ENCODE data around the gene FMO1. TPM values are rescaled to one million over a fixed set of nuclear protein-coding genes. Genes with fewer than 3 reads are reported as not detected.
"Not testable (repeated sequence)": the region's sequence is repeated elsewhere in the genome, so short reads cannot be mapped to it uniquely, and the experiment has no call there.

FMO1 gene
- total RNA-seq = 0.59 TPM
- long read RNA-seq = 0 reads

GRCh38 chr1:171248302-171248701 lies at the start of gene FMO1:
Gene FMO1 (plus strand): TSS chr1:171248494. CDS start chr1:171258088, 9,594 bp downstream.
- intact Hi-C loops (cut with micrococcal nuclease) = loop anchor here (5.0 kb wide), 1 partner anchor 64 kb away; the partner anchor contains the start of gene FMO4
- DNase-seq (no peak), ATAC-seq (no peak)

DNA sequence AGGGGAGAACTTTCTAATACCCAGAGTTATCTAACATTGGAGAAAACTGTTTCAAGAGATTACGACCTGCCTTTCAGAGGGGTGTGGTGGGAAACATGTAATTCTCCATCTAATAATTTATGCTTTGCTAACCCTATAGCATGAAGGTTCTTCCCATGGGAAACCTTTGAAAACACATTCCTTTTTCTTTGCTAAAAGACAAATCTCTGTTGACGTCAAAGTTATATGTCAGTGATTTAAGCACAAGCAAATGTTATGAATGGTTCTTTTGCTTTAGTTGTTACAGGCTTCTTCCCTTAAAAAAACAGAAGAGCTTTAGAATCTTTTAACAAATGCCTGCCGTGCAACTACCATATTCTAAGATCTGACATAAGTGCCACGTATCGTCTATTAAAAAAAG lies 44.0 kb upstream of the FMO1 start:
- no peak for ATAC-seq
- intact Hi-C loops (cut with micrococcal nuclease) = no loop called here
- DNase-seq = no peak

GRCh38 chr1:171206204-171206977 lies 41.9 kb upstream of the FMO1 start:
- ATAC-seq (no peak), DNase-seq (no peak)
- intact Hi-C loops (cut with micrococcal nuclease) = no loop called here

DNA sequence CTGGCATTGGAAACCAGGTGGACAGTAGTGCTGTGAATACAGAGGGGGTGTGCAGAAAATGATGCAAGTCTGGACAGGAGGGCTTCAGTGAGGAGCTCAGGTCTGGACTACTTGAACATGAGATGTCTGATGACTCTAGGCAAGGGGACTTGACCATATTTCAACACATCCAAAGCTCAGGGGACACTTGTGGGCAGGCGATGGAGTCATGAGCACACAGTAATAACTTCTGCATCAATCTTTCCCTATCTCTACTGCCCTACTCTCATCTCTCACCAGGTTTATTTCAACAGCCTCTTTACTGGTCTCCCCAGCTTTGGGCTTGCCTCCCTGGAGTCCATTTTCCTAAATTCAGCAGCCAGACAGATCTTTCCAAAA lies 41.3 kb upstream of the FMO1 start:
- no peak for DNase-seq
- intact Hi-C loops (cut with micrococcal nuclease) = no loop called here

GRCh38 chr1:171207377-171207776 lies 40.9 kb upstream of the FMO1 start:
- peak; percentile 5 for ATAC-seq
- DNase-seq = no peak
- intact Hi-C loops (cut with micrococcal nuclease) = no loop called here

More for the DNA sequence above, 41.3 kb upstream of the FMO1 start:
- peak; percentile 54 for ATAC-seq

- intact Hi-C loops (cut with micrococcal nuclease) = no loop called here
- no peak for DNase-seq
- ATAC-seq = peak; percentile 78
These were observed 37.9 kb upstream of the FMO1 start for GRCh38 chr1:171210355-171210754.

- intact Hi-C loops (cut with micrococcal nuclease) = no loop called here
- no peak for DNase-seq
- peak; percentile 27 for ATAC-seq
These were observed 35.5 kb upstream of the FMO1 start for GRCh38 chr1:171212607-171213351.

- DNase-seq (no peak), ATAC-seq (peak; percentile 12)
- intact Hi-C loops (cut with micrococcal nuclease) = no loop called here
These were observed 34.5 kb upstream of the FMO1 start for GRCh38 chr1:171213559-171214454.

GRCh38 chr1:171217658-171218443 lies 30.4 kb upstream of the FMO1 start:
- DNase-seq = peak; percentile 38
- intact Hi-C loops (cut with micrococcal nuclease) = no loop called here
- ATAC-seq = peak; percentile 32

DNA sequence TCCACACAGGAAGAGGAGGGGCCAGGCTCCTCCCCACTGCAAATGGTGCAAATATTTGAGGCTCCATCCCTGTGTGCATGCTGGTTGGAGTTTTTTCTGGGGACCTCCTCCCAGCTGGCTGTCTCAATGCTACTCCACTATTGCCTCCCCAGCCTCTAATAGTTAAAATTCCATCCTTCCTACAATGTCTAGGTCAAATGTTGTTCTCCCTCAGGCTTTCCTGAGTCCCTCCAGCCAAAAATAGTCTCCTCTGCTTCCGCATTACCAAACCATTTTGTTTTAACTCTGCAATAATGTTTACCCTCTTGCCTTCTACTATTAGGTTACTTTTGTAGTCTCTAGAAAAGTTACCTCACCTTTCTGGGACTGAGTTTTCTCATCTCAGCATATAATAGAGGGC lies 29.6 kb upstream of the FMO1 start:
- intact Hi-C loops (cut with micrococcal nuclease) = no loop called here
- DNase-seq (no peak), ATAC-seq (no peak)

DNA sequence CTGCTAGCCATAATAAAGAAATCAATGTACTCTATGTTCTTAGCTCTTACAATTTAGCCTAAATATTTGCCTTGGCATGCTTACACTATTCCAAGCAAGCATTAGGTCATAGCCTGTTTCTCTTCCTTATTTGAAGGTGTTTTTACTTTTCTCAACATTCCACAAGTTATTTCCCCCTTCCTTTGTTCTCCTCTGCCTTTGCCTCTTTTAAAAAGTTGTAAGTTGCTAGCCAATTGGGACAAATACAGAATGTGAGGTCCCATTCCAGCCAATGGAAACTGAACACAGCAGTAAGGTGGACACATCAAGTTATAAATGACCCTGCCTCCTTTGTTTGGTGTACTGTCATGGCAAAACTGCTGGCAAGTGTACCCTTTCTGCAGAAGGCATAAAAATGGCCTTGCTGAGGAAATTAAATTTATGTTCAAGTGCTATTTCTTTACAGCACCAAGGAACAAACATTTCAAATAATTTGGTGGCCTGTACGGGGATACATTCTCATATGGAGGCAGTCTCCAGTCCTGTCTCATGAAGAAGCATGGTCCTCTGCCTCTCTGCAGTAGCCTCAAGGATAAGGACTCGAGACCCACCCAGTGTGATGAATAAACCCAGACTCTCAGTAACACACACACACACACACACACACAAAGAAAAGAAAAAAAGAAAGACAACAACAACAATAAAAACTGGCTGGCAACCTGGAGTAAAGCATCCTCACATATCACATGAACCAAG lies 28.8 kb upstream of the FMO1 start:
- DNase-seq (no peak), ATAC-seq (no peak)
- intact Hi-C loops (cut with micrococcal nuclease) = no loop called here

DNA sequence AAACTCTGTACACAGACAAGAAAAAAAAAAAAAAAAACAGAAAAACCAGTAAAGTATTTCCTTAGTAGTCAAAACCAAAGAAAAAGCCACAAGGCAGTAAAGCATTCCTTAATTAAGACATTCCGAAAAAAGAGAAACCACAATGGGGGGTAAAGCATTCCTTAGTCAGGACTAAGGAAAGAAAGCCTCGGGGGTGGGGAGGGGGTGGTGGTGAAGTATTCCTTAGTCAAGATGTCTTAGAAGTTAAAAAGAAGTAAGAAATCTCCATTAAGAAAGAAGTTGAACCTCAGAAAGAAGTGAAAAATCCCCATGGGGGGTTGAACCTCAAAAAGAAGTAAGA lies 28.2 kb upstream of the FMO1 start:
- ATAC-seq = no peak
- DNase-seq = no peak
- intact Hi-C loops (cut with micrococcal nuclease) = no loop called here

- intact Hi-C loops (cut with micrococcal nuclease) = no loop called here
- DNase-seq = no peak
- ATAC-seq = peak; percentile 64
These were observed 27.7 kb upstream of the FMO1 start for GRCh38 chr1:171220581-171221054.

DNA sequence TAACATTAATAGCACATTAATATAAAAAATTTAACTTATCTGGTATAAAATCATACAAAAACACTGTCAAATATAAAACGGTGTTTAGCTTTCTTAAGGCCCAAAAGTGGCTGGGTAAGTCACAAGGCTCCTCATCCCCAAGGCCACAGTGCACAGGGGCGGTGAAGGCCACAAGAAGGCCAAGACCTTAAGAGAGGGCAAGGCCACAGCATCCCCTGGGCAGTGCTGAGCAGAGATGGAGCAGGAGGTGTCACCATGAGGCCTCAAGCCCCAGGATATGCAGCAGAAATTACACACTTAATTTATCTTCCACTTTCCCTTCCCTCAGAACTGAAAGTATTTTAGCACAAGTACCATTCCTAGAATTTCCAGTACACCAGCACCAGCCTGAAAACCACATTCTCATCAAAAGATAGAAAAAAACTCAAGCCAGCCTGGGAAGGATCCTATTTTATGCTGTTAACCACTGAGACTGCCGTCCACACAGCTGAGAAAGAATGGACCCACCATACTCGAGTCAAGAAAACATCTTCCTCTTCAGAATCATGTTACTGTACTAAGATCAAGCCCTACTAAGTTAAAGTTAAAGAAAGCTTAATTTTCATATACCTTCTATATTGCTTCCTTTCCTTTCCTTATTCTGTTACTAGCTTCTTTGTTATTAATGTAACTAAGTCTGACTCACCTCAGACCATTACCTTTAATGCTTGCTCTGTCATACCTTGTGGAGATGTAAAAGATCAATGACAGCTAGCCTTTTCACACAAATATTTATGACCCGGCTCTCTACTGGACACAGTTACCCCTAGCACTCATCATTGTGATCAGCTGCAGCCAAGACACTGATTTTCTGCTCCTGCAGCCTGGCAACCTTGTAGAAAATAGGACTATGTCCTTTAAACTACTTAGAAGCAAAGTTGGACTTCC lies 26.4 kb upstream of the FMO1 start:
- ATAC-seq = peak; percentile 30
- DNase-seq = no peak
- intact Hi-C loops (cut with micrococcal nuclease) = no loop called here

GRCh38 chr1:171222936-171223335 lies 25.4 kb upstream of the FMO1 start:
- intact Hi-C loops (cut with micrococcal nuclease) = no loop called here
- DNase-seq = peak; percentile 35

GRCh38 chr1:171224257-171224656 lies 24.0 kb upstream of the FMO1 start:
- DNase-seq; ATAC-seq; intact Hi-C loops (cut with micrococcal nuclease): not testable (repeated sequence)

More at GRCh38 chr1:171222936-171223335, 25.4 kb upstream of the FMO1 start:
- peak; percentile 85 for ATAC-seq

All from left ventricle myocardium superior (tissue), 1 donor.